HuH-7.5 (cell line): ENCODE measurements around the gene LTBP2.
"Not testable (repeated sequence)": the region's sequence is repeated elsewhere in the genome, so short reads cannot be mapped to it uniquely, and the experiment has no call there.

Experiments
- DNase-seq: peaks from one replicate; pipeline ENCODE4 v3.0.0; 2011; ENCODE audit warnings: low spot score

Gene LTBP2

GRCh38 chr14:74482571-74482970, 129.5 kb downstream of the LTBP2 start:
- DNase-seq, result no peak

- DNase-seq, result no peak
Observed at GRCh38 chr14:74480046-74480445, 132.0 kb downstream of the LTBP2 start.

- DNase-seq, result peak; percentile 22
Observed at GRCh38 chr14:74478996-74479635, 132.9 kb downstream of the LTBP2 start.

GRCh38 chr14:74476607-74477006, 135.4 kb downstream of the LTBP2 start:
- DNase-seq, result no peak

- no peak for DNase-seq
Observed at GRCh38 chr14:74476107-74476506, 135.9 kb downstream of the LTBP2 start.

DNA sequence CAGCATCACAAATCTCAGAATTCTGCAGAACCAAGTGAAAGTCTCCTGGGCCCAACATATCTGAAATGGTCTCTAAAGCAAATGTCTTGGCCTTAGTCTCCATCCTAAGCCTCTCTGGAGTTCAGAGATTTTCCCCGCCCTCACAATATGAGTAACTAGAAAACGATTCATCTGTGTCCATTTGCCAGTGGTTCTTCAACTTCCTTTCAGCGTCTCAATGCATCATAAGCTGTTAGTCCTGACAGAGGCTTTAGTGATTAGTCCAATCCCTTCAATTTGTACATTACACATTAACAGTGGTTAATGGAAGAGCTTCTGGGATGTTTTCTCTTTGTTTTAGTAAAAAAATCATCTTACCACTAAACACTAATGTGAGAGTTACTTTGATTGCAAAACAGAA, 136.4 kb downstream of the LTBP2 start:
- DNase-seq, result no peak

- DNase-seq, result no peak
Observed at GRCh38 chr14:74474376-74474775, 137.7 kb downstream of the LTBP2 start.

GRCh38 chr14:74472601-74473000, 139.4 kb downstream of the LTBP2 start:
- no peak for DNase-seq

DNA sequence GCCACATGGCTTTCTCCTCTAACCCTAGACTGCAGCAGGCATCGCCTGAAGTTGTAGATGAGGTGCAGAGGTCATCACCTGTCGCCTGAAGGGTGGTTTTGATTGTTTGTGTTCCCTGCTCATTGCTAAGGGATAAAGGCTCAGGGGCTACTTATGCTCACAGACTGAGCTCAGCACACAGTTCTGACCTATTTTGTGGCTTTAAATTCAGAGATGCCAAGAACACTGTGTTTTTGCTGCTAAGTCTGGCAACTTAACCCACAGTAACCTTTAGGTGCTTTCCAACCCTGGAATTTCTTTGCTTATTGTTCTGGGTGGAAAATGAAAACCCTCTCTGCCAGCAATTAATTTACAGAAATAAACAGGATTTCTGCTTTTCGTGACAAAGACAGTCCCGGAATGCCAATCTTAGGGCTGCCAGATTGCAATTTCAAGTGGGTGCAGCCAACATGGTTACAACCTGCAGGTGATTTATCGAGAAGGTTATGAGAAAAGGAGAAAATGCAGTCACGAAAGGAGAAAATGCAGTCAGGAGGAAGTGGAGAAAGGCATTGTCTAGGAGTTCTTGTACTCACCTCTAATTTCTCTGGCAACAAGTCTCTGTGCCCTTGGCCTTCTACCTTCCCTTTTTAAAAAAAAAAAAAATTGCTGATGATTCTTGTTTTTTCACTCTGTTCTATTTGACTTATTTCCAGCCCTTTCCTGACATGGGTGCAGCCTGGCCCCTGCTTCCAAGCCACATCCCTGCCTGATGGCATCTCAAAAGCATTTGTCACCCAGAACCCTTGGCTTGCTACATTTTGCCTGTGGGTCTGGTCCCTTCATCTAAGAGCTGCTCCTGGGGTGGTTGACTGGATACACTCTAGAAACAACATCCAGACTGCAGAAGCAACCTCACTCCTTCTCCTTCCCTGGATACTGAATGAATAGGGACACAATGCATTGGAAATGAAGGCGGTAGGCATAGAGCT, 142.2 kb downstream of the LTBP2 start:
- no peak for DNase-seq

DNA sequence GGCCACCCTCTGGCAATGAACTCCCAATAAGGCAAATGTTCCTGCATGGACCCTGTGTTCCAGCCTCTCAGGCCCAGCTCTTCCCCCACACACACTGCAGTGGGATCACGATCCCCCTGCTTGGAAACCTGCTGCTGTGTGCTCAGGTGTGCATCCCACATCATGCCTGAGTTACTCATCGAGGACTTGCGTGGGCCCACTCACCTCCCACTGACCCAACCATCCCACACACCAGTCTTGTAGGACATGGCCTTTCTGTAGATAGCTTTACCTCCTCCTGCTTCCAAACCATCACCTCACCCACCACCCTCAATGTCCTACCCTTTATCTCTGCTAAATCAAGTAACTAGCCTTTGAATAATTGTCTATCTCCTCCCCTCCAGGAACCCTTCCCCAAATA, 143.5 kb downstream of the LTBP2 start:
- no peak for DNase-seq

GRCh38 chr14:74465335-74465734, 146.7 kb downstream of the LTBP2 start:
- no peak for DNase-seq

DNA sequence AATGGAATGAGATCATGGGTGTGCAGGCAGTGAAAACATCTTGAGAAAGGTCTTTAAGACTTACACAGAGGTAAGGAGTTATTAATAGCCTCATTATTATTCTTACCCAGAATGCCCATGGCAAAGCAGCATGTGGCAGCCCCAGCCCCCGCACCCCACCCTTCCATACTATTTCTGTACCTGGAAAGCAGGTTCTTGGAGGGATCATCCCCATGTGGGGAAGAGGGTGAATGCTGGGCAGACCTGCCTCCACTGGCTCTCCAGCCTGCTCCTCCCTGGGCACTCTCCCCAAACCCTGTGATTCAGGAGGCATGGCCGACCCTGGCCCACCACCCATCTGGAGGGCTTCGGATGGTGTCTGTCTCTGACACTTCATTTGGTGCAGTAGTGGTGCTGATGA, 147.3 kb downstream of the LTBP2 start:
- no peak for DNase-seq

DNA sequence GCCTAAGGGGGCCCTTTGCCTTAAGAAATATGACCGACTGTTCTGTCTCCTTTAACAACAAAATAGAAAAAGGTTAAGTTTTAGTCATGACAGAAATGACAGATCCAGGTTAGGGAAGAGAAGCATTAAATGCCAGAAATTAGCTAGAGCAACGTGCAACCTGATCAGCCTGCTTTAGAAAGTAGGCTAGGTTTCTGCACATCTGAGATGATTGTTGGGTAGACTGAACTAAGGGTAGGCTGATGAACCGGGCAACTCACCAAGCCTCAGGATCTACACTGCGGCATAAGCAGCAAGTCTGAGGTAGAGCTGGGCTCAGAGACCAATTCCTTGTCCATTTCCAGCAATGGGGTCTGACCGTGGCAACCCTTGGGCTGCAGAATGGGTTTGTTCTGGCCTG, 148.3 kb downstream of the LTBP2 start:
- DNase-seq, result no peak

DNA sequence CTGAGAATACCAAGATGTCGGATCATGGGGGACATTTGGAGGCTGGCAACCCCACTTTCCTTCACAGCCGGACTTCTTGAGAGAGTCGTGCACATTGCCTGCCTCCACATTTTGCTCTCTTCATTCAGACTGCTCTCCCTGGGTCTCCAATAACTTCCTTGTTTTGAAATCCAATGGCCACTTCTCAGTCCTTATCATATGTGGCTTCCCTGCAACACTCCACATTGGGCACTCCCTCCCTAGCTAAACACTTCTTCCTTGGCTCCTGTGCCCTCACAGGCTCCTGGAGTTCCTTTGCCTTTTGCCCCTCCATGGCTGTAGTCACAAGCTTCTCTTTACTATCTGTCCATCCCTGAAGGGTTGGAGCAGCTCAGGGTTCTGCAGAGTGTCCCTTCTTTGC, 149.0 kb downstream of the LTBP2 start:
- DNase-seq, result no peak

GRCh38 chr14:74459976-74460375, 152.1 kb downstream of the LTBP2 start:
- no peak for DNase-seq

- DNase-seq, result peak; percentile 40
Observed at GRCh38 chr14:74459289-74459946, 152.6 kb downstream of the LTBP2 start.

DNA sequence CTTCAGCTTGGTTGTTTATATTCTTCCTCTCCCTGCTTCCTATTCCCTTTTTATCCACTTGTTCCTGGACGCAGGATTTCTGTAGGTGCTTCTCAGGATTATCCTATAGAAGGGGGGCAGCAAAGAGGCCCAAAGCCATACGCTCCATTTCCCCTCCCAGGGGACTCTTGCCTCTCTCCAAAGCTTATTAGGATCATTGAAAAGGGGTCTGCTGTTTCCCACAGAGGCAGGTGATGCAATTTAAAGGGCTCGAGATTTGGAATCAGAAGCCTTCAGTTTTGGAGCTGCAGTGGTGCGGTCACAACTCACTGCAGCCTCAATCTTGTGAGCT, 154.5 kb downstream of the LTBP2 start:
- DNase-seq, result no peak

- no peak for DNase-seq
Observed at GRCh38 chr14:74456684-74457564, 155.1 kb downstream of the LTBP2 start.

- not testable (repeated sequence) for DNase-seq
Observed at GRCh38 chr14:74454397-74454796, 157.6 kb downstream of the LTBP2 start.
